ENCODE results near the gene PTPN2. TPM values are rescaled to one million over a fixed set of nuclear protein-coding genes. Genes with fewer than 3 reads are reported as not detected.

Gene PTPN2
- total RNA-seq, 1 experiment from 2014 or later, result 44.7 TPM

DNA sequence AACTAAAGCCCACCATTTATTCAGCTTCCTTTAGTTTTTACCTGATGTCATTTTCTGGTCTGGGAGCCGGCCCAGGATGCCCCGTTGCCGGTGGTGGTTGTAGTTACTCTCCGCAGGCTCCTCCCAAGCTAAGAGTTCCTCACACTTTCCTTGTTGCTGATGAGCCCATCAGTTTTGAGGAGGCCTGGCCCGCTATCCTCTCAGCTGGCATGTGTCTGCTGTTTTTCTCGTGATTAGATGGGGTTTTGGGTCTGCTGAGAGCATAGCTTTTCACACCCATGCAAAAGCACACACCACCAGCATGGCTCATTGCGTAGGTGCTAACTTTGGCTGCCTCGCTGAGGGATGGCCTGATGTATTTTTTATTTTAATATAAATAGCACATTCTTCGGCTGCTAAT lies 109.1 kb downstream of the PTPN2 start:
- Histone ChIP-seq H3K4me1 (ENCODE audit: insufficient read depth, low read length, poor library complexity, severe bottlenecking) (no peaks in the 10 kb centered on the region), H3K36me3 (ENCODE audit: insufficient read depth, low read length, poor library complexity, severe bottlenecking) (no peaks in the 10 kb centered on the region), H3K27me3 (replicated peaks; ENCODE audit: insufficient read depth, low read depth, low read length, poor library complexity) (no peaks in the 10 kb centered on the region), H3K9me3 (ENCODE audit: low read depth, low read length, poor library complexity, severe bottlenecking) (no peaks in the 10 kb centered on the region), H3K27ac (ENCODE audit: low read depth, low read length, poor library complexity, severe bottlenecking) (no peak overlapping the region), H3K4me3 (ENCODE audit: low read depth, low read length, poor library complexity, severe bottlenecking) (no peak overlapping the region)
- intact Hi-C loops (cut with micrococcal nuclease; ENCODE audit: unreplicated experiment), result no loop called here
- POLR2A ChIA-PET (ENCODE audit: low non-redundant PET), result no interaction called here
- DNase-seq (ENCODE audit: low spot score), result no peak
- no peak for TF ChIP-seq EZH2 (IDR thresholded peaks at IDR 0.05; ENCODE audit: borderline replicate concordance, low read depth, low read length, poor library complexity, severe bottlenecking)
- TF ChIP-seq, protein P1, sequence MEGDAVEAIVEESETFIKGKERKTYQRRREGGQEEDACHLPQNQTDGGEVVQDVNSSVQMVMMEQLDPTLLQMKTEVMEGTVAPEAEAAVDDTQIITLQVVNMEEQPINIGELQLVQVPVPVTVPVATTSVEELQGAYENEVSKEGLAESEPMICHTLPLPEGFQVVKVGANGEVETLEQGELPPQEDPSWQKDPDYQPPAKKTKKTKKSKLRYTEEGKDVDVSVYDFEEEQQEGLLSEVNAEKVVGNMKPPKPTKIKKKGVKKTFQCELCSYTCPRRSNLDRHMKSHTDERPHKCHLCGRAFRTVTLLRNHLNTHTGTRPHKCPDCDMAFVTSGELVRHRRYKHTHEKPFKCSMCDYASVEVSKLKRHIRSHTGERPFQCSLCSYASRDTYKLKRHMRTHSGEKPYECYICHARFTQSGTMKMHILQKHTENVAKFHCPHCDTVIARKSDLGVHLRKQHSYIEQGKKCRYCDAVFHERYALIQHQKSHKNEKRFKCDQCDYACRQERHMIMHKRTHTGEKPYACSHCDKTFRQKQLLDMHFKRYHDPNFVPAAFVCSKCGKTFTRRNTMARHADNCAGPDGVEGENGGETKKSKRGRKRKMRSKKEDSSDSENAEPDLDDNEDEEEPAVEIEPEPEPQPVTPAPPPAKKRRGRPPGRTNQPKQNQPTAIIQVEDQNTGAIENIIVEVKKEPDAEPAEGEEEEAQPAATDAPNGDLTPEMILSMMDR (conservative IDR thresholded peaks at IDR 0.05; ENCODE audit: low read depth, low read length), result no peak
- CTCF ChIA-PET, result no interaction called here
- BruUV-seq (replicated peaks), result no TSS peak

DNA sequence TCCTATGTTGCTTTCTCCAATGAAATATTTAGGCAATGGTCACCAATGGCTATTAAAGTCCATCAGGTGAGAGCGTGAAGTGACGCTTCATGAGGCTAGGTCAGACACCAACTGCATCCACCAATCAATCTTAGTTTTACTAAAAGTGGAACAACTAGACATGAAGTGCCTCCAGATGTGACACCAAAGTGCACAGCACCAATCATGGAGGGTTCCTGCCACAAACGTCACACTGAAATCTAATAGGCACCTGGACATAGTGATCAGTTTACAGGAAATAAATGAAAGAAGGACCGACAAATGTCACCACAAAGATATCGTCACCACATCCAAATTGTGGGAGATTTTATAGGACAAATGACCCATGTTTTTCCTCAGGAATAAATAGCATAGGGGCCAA lies 110.7 kb downstream of the PTPN2 start:
- Histone ChIP-seq H3K9me3 (ENCODE audit: low read depth, low read length, poor library complexity, severe bottlenecking) (no peaks in the 10 kb centered on the region), H3K4me1 (ENCODE audit: insufficient read depth, low read length, poor library complexity, severe bottlenecking) (no peaks in the 10 kb centered on the region), H3K27me3 (replicated peaks; ENCODE audit: insufficient read depth, low read depth, low read length, poor library complexity) (no peaks in the 10 kb centered on the region), H3K4me3 (ENCODE audit: low read depth, low read length, poor library complexity, severe bottlenecking) (no peak overlapping the region), H3K27ac (ENCODE audit: low read depth, low read length, poor library complexity, severe bottlenecking) (no peak overlapping the region), H3K36me3 (ENCODE audit: insufficient read depth, low read length, poor library complexity, severe bottlenecking) (no peaks in the 10 kb centered on the region)
- intact Hi-C loops (cut with micrococcal nuclease; ENCODE audit: unreplicated experiment), result no loop called here
- ChIA-PET POLR2A (ENCODE audit: low non-redundant PET) (no interaction called here), CTCF (no interaction called here)
- no TSS peak for BruUV-seq (replicated peaks)
- DNase-seq (ENCODE audit: low spot score), result no peak
- TF ChIP-seq, protein P1 (conservative IDR thresholded peaks at IDR 0.05; ENCODE audit: low read depth, low read length), result no peak
- TF ChIP-seq EZH2 (IDR thresholded peaks at IDR 0.05; ENCODE audit: borderline replicate concordance, low read depth, low read length, poor library complexity, severe bottlenecking), result no peak

DNA sequence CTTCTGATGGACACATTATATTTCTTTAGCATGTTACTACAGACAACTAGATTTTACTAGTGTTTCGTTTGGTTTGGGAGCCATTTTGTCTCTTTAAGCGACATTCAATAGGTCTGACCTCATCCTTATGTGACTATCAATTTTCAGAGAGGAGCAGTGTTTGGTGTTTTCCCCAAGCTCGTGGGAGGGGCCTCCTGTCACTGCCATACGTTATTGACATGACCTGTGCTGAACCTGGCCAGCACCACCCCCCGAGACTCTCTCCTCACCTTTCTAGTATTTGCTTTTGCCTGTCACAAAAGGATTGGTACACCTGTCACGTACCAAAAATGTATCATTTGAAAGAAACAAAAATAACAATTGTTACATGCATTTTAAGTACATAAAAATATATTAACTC lies 111.9 kb downstream of the PTPN2 start:
- Histone ChIP-seq H3K36me3 (ENCODE audit: insufficient read depth, low read length, poor library complexity, severe bottlenecking) (no peaks in the 10 kb centered on the region), H3K9me3 (ENCODE audit: low read depth, low read length, poor library complexity, severe bottlenecking) (no peaks in the 10 kb centered on the region), H3K27me3 (replicated peaks; ENCODE audit: insufficient read depth, low read depth, low read length, poor library complexity) (no peaks in the 10 kb centered on the region), H3K27ac (ENCODE audit: low read depth, low read length, poor library complexity, severe bottlenecking) (no peak overlapping the region), H3K4me3 (ENCODE audit: low read depth, low read length, poor library complexity, severe bottlenecking) (no peak overlapping the region), H3K4me1 (ENCODE audit: insufficient read depth, low read length, poor library complexity, severe bottlenecking) (no peaks in the 10 kb centered on the region)
- TF ChIP-seq EZH2 (IDR thresholded peaks at IDR 0.05; ENCODE audit: borderline replicate concordance, low read depth, low read length, poor library complexity, severe bottlenecking), result no peak
- TF ChIP-seq, protein P1 (conservative IDR thresholded peaks at IDR 0.05; ENCODE audit: low read depth, low read length), result no peak
- no TSS peak for BruUV-seq (replicated peaks)
- intact Hi-C loops (cut with micrococcal nuclease; ENCODE audit: unreplicated experiment), result no loop called here
- CTCF ChIA-PET, result no interaction called here
- POLR2A ChIA-PET (ENCODE audit: low non-redundant PET), result no interaction called here
- no peak for DNase-seq (ENCODE audit: low spot score)

Data from A673 (cell line).